ENCODE results near the gene SPATS2L.

Gene SPATS2L

DNA sequence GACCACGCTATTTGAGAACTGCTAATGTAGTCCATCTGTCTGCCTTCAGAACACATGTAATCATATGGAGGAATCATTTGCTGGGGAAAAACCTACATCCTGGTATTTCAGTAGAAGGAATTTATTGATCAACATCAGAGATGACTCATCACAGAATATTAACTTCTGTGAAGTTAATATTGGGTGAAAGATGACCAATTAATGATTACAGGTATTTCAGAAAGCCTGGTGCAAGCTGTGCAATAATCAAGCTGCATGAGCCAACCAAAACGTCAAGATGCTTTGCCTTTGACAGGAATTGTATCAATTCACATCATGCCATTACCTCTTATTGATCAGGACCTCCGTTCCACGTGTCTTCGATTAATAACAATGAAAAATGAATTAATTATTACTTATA lies 9.4 kb upstream of the SPATS2L start:
- no peak for DNase-seq (ENCODE audit: low read depth, low spot score)

GRCh38 chr2:200297989-200298388 lies 8.5 kb upstream of the SPATS2L start:
- no peak for DNase-seq (ENCODE audit: low read depth, low spot score)

DNA sequence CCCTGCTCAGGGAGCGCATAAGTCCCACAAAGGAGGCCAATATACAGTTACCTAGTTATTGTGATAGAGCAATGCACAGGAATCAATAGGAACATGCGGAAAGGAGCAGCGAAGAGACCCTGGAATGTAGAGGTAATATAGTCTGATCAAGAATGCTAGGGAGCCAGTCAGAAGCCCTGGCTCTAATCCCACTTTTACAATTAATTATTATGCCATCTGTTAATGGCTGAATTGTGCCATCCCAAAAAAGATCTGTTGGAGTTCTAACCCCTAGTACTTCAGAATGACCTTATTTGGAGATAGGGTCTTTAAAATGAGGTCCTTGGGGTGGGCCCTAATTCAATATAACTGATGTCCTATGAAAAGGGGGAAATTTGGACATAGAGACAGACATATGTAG lies 7.7 kb upstream of the SPATS2L start:
- no peak for DNase-seq (ENCODE audit: low read depth, low spot score)

DNA sequence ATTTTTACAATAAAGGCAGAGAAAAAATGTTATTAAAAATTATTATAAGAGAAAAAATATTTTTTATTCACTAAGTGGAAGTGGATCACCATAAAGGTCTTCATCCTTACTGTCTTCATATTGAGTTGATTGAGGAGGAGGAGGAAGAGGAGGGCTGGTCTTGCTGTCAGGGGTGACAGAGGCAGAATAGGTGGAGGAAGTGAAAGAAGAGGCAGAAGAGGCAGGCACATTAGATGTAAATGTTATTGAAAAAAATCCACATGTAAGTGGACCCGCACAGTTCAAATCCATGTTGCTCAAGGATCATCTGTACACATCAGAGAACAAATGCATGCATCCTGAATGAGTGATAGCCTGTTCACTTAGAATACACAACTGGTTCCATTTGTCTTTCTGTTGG lies 6.4 kb upstream of the SPATS2L start:
- DNase-seq (ENCODE audit: low read depth, low spot score): no peak

GRCh38 chr2:200300638-200301314 lies 5.7 kb upstream of the SPATS2L start:
- no peak for DNase-seq (ENCODE audit: low read depth, low spot score)

DNA sequence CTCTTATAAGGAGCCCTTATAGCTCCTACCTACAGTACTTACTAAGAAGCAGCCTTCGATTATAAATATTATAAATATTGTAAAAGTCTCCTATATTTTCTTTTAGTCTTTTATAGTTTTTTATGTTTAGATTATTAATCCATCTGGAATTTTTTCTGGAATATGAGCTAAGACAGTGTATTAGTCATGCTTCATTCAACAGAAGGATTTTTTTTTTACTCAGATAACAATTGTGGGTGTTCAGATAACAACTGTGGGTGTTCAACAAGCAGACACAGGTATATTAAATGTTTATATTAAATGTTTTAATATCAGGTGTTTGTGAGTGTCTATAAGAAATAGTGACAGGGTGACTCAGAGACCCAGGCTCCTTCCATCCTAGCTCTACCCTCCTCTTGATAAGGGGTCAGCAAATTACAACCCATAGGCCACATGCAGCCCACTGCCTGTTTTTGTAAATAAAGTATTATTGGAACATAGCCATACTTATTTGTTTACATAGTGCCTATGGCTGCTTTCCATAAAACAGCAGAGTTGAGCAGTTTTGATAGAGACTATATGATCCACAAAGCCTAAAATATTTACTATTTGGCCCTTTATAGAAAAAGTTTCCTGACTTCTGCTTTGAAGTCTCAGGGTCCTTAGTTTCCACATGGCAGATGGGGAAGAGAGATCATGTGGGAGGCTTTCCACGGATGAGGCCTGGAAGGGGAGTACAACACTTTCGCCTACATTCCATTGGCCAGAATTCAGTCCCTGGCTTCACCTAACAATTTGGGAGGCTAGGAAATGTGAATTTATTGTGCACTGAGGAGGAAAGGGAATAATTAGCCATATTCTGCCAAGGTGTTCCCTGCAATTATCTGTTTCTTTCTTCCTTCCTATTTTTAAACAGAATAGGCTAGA lies 4.3 kb upstream of the SPATS2L start:
- no peak for DNase-seq (ENCODE audit: low read depth, low spot score)

- no peak for DNase-seq (ENCODE audit: low read depth, low spot score)
Measured at GRCh38 chr2:200302940-200303727, 3.4 kb upstream of the SPATS2L start.

DNA sequence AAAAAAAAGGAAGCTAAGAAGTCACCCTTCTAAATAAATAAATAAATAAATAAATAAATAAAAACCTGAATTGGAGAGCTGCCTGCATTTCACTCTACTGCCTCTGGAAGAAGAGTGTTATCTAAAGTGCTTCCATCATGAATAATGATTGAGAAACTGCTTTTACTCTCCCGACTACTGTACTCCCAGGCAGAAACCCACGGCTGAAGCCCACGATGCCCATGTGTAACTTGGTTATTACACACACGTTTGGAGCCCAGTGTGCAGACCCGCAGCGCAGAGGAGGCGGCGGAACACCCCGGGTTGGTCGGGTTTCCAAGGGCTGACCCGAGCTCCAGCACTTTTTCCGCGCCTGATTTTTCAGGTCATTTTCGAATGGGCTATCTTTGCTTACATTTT lies 697 bp upstream of the SPATS2L start:
- DNase-seq (ENCODE audit: low read depth, low spot score): no peak

- no peak for DNase-seq (ENCODE audit: low read depth, low spot score)
Measured at GRCh38 chr2:200306931-200307723, 634 bp downstream of the SPATS2L start.

- DNase-seq (ENCODE audit: low read depth, low spot score): no peak
Measured at GRCh38 chr2:200307724-200308545, 1.4 kb downstream of the SPATS2L start.

DNA sequence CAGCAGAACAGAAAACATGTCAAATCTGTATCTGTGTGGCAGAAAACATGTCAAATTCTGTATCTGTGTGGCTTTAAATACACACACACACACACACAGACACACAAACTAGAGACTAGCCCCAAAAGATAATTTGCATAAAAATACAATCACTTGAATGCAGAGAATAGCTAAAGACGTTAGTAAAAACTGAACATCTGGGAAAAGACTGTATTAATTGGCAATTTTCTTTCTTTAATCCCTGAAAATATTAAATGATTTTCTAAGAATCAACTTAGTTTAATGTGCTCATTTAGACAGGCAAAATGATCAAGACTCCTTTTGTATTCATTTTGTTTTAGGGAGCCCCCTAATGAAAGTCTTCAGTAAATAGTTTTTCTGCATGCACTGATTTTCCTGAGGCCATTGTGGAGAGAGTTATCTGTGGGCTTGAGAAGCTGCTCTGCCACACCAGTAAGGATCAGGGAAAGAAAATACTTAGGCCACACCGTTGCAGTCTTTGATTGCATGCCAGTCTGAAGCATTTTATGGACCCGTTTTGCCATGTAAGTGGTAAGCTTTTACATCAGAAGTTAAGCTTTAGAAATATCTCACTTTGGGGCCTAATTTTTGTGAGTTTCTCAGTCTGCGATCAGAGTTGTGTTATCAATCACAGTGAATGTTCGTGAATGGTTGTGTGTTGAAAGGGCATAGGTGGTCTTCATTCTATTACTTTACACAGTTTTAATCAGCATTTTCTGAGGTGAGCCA lies 2.2 kb downstream of the SPATS2L start:
- no peak for DNase-seq (ENCODE audit: low read depth, low spot score)

GRCh38 chr2:200309296-200310049 lies 3.0 kb downstream of the SPATS2L start:
- DNase-seq (ENCODE audit: low read depth, low spot score): no peak

GRCh38 chr2:200310545-200310971 lies 4.1 kb downstream of the SPATS2L start:
- DNase-seq (ENCODE audit: low read depth, low spot score): no peak

DNA sequence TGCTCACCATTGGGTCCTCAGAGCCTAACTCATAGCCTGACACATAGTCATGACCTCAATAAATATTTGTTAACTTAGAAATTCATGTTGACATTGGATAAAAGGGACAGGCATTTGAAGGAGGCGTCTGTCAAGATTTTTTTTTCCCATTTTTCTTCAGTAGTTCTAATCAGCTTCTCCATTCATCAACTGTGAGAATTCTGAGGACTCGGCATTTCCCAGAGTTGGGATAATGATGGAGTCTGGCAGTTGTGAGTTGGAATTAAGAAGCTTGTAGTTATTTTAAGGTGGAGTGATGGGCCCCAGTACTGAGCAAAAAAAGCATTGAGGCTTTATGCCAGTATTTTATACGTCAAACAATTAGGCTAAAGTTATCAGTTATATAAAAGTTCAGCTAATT lies 4.6 kb downstream of the SPATS2L start:
- no peak for DNase-seq (ENCODE audit: low read depth, low spot score)

DNA sequence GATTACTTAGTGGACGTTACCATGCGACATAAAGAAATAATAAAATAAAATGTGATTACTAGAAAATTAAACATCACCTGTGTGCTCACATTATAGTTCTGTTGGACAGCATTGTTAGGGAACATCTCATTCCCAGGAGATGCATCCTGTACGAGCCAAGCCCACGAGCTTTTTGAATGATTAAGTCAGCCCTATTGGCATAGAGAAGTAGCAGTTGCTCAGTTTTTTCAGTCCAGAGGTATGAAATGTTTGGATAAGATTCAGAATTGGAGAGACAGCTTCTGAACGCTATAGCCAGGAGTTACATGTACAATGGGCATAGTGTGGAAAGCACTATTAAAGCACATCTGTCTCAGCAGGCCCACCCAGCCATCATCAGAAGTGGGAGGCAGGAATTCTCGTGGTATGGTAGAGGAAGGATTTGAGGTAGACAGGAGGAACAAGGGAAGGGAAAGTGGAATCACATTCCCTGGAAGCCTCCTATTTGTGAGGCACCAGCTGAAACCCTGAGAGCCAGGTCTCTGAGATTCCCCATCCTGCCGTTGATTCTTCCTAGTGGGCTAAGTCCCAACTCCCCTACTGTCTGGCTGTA lies 8.6 kb downstream of the SPATS2L start:
- DNase-seq (ENCODE audit: low read depth, low spot score): no peak

DNA sequence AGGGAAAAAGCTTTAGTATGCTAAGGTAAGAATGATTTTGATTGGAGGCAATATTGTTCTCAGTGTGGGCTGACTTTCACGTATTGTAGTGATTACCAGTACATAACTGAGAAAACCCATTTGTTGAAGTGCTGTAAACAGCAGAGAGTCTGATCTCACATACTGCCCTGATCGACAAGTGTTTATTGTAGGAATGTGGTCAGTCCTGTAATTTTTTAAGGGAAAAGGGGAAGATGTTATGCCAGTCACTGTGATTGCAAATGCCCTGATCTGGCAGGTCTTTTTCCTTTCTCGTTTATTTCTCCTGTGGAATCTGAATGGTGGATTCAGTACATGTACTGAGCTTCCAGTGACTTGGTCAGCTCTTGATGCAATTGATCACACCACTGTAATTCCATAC lies 11.5 kb downstream of the SPATS2L start:
- no peak for DNase-seq (ENCODE audit: low read depth, low spot score)

- no peak for DNase-seq (ENCODE audit: low read depth, low spot score)
Measured at GRCh38 chr2:200318940-200319435, 12.5 kb downstream of the SPATS2L start.

DNA sequence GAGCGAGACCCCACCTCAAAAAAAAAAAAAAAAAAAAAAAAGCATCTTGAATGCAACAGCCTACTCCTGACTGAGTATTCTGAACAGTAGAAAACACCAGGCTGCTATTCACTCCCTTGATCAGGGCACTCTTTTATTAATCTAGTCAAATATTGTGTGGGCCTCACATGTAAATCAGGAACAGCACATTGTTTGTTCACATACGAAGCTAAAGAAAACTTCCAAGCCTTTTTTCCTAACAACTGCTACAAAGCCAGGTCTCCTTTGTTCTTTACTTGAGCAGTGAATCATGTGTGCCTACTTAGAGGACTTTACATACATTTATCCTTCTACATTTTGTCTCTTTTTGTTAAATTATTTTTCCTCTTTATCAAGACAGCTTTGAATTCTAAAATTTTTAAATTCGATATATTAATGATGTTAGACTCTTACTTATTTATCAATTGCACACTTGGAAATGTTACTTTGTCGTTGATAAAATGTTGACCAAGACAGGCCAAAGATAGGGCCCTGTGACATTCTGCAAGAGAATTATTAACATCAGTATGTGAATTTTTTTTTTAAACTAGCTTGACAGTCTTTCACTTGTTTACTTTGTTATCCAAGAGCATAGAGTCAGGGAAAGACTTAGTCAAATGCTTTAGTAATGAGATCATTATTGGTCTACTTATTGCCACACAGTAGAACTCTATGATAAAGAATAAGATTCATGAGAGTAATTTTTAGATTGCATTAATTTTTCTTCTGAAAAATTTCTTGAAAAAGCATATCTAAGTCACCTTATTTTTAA lies 13.2 kb downstream of the SPATS2L start:
- no peak for DNase-seq (ENCODE audit: low read depth, low spot score)
